ENCODE results near the gene RPS21. TPM values are rescaled to one million over a fixed set of nuclear protein-coding genes. Genes with fewer than 3 reads are reported as not detected.
A peak's percentile ranks its signal among the peaks of the same experiment; 100 is the strongest.

The RPS21 gene
- total RNA-seq, 1 experiment from 2014 or later: 1,761 TPM

DNA sequence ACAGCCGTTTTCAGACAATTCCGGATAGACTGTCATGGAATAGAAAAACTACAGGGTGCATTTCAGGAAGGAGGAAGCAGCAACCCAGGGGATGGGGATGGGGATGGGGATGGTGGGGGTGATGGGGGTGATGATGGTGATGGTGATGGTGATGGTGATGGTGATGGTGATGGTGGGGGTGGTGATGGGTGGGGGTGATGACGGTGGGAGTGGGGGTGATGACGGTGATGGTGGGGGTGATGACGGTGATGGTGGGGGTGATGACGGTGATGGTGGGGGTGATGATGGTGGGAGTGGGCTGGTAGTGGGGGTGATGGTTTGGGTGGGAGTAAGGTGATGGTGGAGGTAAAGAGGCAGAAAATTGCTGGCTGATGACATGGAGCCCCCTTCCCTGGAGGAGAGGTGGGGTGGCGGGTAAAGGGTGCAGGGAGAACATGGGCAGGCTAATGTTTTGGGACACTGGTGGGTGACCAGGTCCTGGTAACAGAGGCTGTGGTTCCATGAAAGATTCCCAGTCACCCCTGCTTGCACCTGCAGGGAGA lies 37.3 kb upstream of the RPS21 start:
- no peaks in the 10 kb centered on the region; the same call in 1 of the 2 replicates for H3K9me3 ChIP-seq (ENCODE audit: control insufficient read depth, insufficient read depth, low read depth, low read length)
- peaks cover 9% of the 10 kb centered on the region for H3K36me3 ChIP-seq (ENCODE audit: control insufficient read depth, insufficient read depth, low read length)
- no peak overlapping the region for H3K4me3 ChIP-seq (ENCODE audit: low read depth in 2 of 2, low read length in 2 of 2)
- ChIA-PET POLR2A (interaction anchor here (1.0 kb wide), 1 partner anchor 37 kb away, joined by 14 read pairs; the partner anchor contains the start of gene RPS21), CTCF (interaction anchor here (1.6 kb wide), 1 partner anchor 19 kb away, joined by 4 read pairs; no protein-coding TSS in a partner anchor)
- in situ Hi-C loops (cut with HindIII; ENCODE audit: low pct_unique_long_range_greater_than_20kb, low sequenced_read_pairs) (no loop called here), intact Hi-C loops (cut with micrococcal nuclease; ENCODE audit: unreplicated experiment) (no loop called here)
- TF ChIP-seq TCF7L2 (IDR thresholded peaks at IDR 0.05; ENCODE audit: low read depth, low read length) (no peak), SIN3A (IDR thresholded peaks at IDR 0.05; ENCODE audit: borderline replicate concordance, insufficient read depth, low read depth, low read length) (no peak), POLR2AphosphoS5 (IDR thresholded peaks at IDR 0.05; ENCODE audit: low read depth, low read length) (no peak; the same call in 1 of the 2 replicates)
- TF ChIP-seq, protein P1, sequence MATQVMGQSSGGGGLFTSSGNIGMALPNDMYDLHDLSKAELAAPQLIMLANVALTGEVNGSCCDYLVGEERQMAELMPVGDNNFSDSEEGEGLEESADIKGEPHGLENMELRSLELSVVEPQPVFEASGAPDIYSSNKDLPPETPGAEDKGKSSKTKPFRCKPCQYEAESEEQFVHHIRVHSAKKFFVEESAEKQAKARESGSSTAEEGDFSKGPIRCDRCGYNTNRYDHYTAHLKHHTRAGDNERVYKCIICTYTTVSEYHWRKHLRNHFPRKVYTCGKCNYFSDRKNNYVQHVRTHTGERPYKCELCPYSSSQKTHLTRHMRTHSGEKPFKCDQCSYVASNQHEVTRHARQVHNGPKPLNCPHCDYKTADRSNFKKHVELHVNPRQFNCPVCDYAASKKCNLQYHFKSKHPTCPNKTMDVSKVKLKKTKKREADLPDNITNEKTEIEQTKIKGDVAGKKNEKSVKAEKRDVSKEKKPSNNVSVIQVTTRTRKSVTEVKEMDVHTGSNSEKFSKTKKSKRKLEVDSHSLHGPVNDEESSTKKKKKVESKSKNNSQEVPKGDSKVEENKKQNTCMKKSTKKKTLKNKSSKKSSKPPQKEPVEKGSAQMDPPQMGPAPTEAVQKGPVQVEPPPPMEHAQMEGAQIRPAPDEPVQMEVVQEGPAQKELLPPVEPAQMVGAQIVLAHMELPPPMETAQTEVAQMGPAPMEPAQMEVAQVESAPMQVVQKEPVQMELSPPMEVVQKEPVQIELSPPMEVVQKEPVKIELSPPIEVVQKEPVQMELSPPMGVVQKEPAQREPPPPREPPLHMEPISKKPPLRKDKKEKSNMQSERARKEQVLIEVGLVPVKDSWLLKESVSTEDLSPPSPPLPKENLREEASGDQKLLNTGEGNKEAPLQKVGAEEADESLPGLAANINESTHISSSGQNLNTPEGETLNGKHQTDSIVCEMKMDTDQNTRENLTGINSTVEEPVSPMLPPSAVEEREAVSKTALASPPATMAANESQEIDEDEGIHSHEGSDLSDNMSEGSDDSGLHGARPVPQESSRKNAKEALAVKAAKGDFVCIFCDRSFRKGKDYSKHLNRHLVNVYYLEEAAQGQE (IDR thresholded peaks at IDR 0.05; ENCODE audit: insufficient read depth in 1 of 2, low read depth in 2 of 2, low read length in 1 of 2): no peak
- TF ChIP-seq, protein P2, sequence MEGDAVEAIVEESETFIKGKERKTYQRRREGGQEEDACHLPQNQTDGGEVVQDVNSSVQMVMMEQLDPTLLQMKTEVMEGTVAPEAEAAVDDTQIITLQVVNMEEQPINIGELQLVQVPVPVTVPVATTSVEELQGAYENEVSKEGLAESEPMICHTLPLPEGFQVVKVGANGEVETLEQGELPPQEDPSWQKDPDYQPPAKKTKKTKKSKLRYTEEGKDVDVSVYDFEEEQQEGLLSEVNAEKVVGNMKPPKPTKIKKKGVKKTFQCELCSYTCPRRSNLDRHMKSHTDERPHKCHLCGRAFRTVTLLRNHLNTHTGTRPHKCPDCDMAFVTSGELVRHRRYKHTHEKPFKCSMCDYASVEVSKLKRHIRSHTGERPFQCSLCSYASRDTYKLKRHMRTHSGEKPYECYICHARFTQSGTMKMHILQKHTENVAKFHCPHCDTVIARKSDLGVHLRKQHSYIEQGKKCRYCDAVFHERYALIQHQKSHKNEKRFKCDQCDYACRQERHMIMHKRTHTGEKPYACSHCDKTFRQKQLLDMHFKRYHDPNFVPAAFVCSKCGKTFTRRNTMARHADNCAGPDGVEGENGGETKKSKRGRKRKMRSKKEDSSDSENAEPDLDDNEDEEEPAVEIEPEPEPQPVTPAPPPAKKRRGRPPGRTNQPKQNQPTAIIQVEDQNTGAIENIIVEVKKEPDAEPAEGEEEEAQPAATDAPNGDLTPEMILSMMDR (IDR thresholded peaks at IDR 0.05): no peak
- H3K27ac ChIP-seq (ENCODE audit: low read length): no peak overlapping the region; the same call in 1 of the 2 replicates
- no peaks in the 10 kb centered on the region for H3K27me3 ChIP-seq (ENCODE audit: control insufficient read depth, insufficient read depth, low read length)
- DNase-seq (ENCODE audit: low read depth, low spot score) (no peak), ATAC-seq (no peak)
- H3K4me1 ChIP-seq (ENCODE audit: control insufficient read depth, insufficient read depth, low read length): peaks cover 48% of the 10 kb centered on the region
- BruUV-seq (replicated peaks): no TSS peak

DNA sequence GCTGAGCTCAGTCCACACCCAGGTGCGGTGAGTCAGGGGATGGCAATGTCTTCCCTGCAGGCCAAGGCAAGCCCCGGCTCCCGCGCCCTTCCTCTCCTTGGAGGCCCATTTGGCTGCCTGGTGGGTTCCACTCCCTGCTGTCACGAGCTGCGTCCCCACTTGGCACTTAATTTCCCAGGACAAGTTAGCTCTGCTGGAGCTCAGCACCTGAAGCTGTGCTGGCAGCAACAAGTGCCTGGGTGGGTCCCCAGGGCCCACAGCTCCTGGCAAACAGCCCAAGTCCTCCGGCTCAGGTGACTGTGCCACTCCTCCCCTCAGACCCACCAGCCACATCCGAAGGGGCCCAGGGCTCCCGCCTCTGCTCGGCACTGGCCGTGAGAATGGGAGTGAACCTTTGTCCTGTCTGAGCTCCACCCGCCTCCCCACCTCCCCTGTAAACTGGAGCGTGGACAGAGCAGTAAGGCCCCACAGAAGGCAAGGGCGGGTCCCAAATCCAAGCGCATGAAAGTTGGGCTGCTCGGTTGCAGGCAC lies 36.7 kb upstream of the RPS21 start:
- DNase-seq (ENCODE audit: low read depth, low spot score) (no peak), ATAC-seq (peak; percentile 54)
- ChIA-PET CTCF (interaction anchor here (1.6 kb wide), 1 partner anchor 19 kb away, joined by 4 read pairs; no protein-coding TSS in a partner anchor), POLR2A (interaction anchor here (1.0 kb wide), 1 partner anchor 37 kb away, joined by 14 read pairs; the partner anchor contains the start of gene RPS21)
- intact Hi-C loops (cut with micrococcal nuclease; ENCODE audit: unreplicated experiment): no loop called here
- TF ChIP-seq SIN3A (IDR thresholded peaks at IDR 0.05; ENCODE audit: borderline replicate concordance, insufficient read depth, low read depth, low read length): no peak
- TF ChIP-seq, protein P2 (IDR thresholded peaks at IDR 0.05): no peak
- TF ChIP-seq POLR2AphosphoS5 (IDR thresholded peaks at IDR 0.05; ENCODE audit: low read depth, low read length): no peak
- TF ChIP-seq TCF7L2 (IDR thresholded peaks at IDR 0.05; ENCODE audit: low read depth, low read length): no peak
- TF ChIP-seq, protein P1 (IDR thresholded peaks at IDR 0.05; ENCODE audit: insufficient read depth in 1 of 2, low read depth in 2 of 2, low read length in 1 of 2): no peak
- no TSS peak for BruUV-seq (replicated peaks)
- Histone ChIP-seq H3K9me3 (ENCODE audit: control insufficient read depth, insufficient read depth, low read depth, low read length) (no peaks in the 10 kb centered on the region; the same call in 1 of the 2 replicates), H3K4me1 (ENCODE audit: control insufficient read depth, insufficient read depth, low read length) (peaks cover 53% of the 10 kb centered on the region), H3K36me3 (ENCODE audit: control insufficient read depth, insufficient read depth, low read length) (peaks cover 9% of the 10 kb centered on the region), H3K27ac (ENCODE audit: low read length) (peak overlapping the region; percentile 81), H3K27me3 (ENCODE audit: control insufficient read depth, insufficient read depth, low read length) (no peaks in the 10 kb centered on the region), H3K4me3 (ENCODE audit: low read depth in 2 of 2, low read length in 2 of 2) (no peak overlapping the region)
- in situ Hi-C loops (cut with HindIII; ENCODE audit: low pct_unique_long_range_greater_than_20kb, low sequenced_read_pairs): no loop called here
